ENCODE measurements around the gene DTWD1. TPM values are rescaled to one million over a fixed set of nuclear protein-coding genes. Genes with fewer than 3 reads are reported as not detected.

Gene DTWD1
- polyA plus RNA-seq, 1 donor (not counting 4 experiments of a cell fraction or from before 2014, with no cell fraction given) = 25.2 TPM

GRCh38 chr15:49669288-49669687 lies 48.4 kb downstream of the DTWD1 start:
- Histone ChIP-seq H3K9me3 (ENCODE audit: control insufficient read depth, low read depth, low read length) (no peaks in the 10 kb centered on the region), H3K4me2 (ENCODE audit: control insufficient read depth, extremely low read depth, insufficient read depth, low read depth, low read length) (no peak overlapping the region), H3K9ac (ENCODE audit: control insufficient read depth, extremely low read depth, insufficient read depth, low read length) (no peak overlapping the region), H3K9me1 (ENCODE audit: control insufficient read depth, extremely low read depth, insufficient read depth, low read length) (no peaks in the 10 kb centered on the region), H3K79me2 (ENCODE audit: control insufficient read depth, insufficient read depth, low read length) (no peaks in the 10 kb centered on the region), H3K36me3 (ENCODE audit: control insufficient read depth in 2 of 2, extremely low read depth in 1 of 2, insufficient read depth in 2 of 2, low read length in 2 of 2) (no peaks in the 10 kb centered on the region), H3K4me3 (ENCODE audit: control insufficient read depth in 2 of 3, extremely low read depth in 1 of 3, insufficient read depth in 2 of 3, low read depth in 1 of 3, low read length in 3 of 3) (no peak overlapping the region), H4K20me1 (ENCODE audit: control insufficient read depth, extremely low read depth, insufficient read depth, low read length) (no peaks in the 10 kb centered on the region), H3K27me3 (ENCODE audit: control insufficient read depth, extremely low read depth, insufficient read depth, low read length) (no peaks in the 10 kb centered on the region), H2AFZ (ENCODE audit: control insufficient read depth, low read length) (no peak overlapping the region), H3K27ac (ENCODE audit: control insufficient read depth, insufficient read depth, low read length) (no peak overlapping the region), H3K4me1 (ENCODE audit: control insufficient read depth, extremely low read depth, insufficient read depth, low read length) (peaks cover 1% of the 10 kb centered on the region)
- dilution Hi-C loops (cut with MboI; ENCODE audit: extremely low pct_ligation_motif_present, low sequenced_read_pairs) = no loop called here
- FAIRE-seq = no peak
- TF ChIP-seq EZH2 (IDR thresholded peaks at IDR 0.05; ENCODE audit: low read length) (no peak), CTCF (optimal IDR thresholded peaks at IDR 0.05 in 1 of 3, IDR thresholded peaks at IDR 0.05 in 1 of 3, conservative IDR thresholded peaks at IDR 0.05 in 1 of 3; ENCODE audit: extremely low read depth in 1 of 3, insufficient read depth in 2 of 3, low read length in 3 of 3) (no peak)
- no peak for DNase-seq (ENCODE audit: low read depth, low spot score)

GRCh38 chr15:49673861-49674260 lies 53.0 kb downstream of the DTWD1 start:
- H3K27me3 ChIP-seq (ENCODE audit: control insufficient read depth, extremely low read depth, insufficient read depth, low read length) = no peaks in the 10 kb centered on the region
- no peak overlapping the region for H3K27ac ChIP-seq (ENCODE audit: control insufficient read depth, insufficient read depth, low read length)
- no peaks in the 10 kb centered on the region for H3K9me3 ChIP-seq (ENCODE audit: control insufficient read depth, low read depth, low read length)
- H3K4me2 ChIP-seq (ENCODE audit: control insufficient read depth, extremely low read depth, insufficient read depth, low read depth, low read length) = no peak overlapping the region
- H3K79me2 ChIP-seq (ENCODE audit: control insufficient read depth, insufficient read depth, low read length) = no peaks in the 10 kb centered on the region
- TF ChIP-seq CTCF (optimal IDR thresholded peaks at IDR 0.05 in 1 of 3, IDR thresholded peaks at IDR 0.05 in 1 of 3, conservative IDR thresholded peaks at IDR 0.05 in 1 of 3; ENCODE audit: extremely low read depth in 1 of 3, insufficient read depth in 2 of 3, low read length in 3 of 3) (no peak), EZH2 (IDR thresholded peaks at IDR 0.05; ENCODE audit: low read length) (no peak)
- H3K36me3 ChIP-seq (ENCODE audit: control insufficient read depth in 2 of 2, extremely low read depth in 1 of 2, insufficient read depth in 2 of 2, low read length in 2 of 2) = no peaks in the 10 kb centered on the region
- no peaks in the 10 kb centered on the region for H4K20me1 ChIP-seq (ENCODE audit: control insufficient read depth, extremely low read depth, insufficient read depth, low read length)
- FAIRE-seq (no peak), DNase-seq (ENCODE audit: low read depth, low spot score) (no peak)
- peaks cover 9% of the 10 kb centered on the region for H3K4me1 ChIP-seq (ENCODE audit: control insufficient read depth, extremely low read depth, insufficient read depth, low read length)
- no peak overlapping the region for H2AFZ ChIP-seq (ENCODE audit: control insufficient read depth, low read length)
- H3K9ac ChIP-seq (ENCODE audit: control insufficient read depth, extremely low read depth, insufficient read depth, low read length) = no peak overlapping the region
- no peaks in the 10 kb centered on the region for H3K9me1 ChIP-seq (ENCODE audit: control insufficient read depth, extremely low read depth, insufficient read depth, low read length)
- dilution Hi-C loops (cut with MboI; ENCODE audit: extremely low pct_ligation_motif_present, low sequenced_read_pairs) = no loop called here
- no peak overlapping the region for H3K4me3 ChIP-seq (ENCODE audit: control insufficient read depth in 2 of 3, extremely low read depth in 1 of 3, insufficient read depth in 2 of 3, low read depth in 1 of 3, low read length in 3 of 3)
